Measurements from ENCODE around the gene SYT1.

DNA sequence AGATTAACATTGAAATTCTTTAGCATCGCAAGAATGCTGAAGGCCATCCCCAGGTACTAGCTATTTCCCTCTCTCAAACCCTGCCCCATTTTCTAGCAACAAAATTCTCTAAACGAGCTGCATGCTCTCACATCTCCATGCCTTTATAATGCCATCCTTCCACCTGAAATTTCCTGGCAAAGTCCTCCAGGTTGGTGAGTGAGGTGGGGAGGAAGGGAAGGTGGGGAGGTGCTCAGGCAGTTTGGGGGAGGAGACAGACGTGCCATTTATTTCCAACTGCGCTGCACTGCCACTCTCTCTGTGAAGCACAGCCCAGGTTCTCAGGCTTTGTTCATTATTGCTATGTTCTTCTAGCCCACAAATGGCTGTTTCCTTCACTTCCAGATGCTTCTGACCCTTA is 617.7 kb downstream of the SYT1 start:
- TF ChIP-seq, protein P1, sequence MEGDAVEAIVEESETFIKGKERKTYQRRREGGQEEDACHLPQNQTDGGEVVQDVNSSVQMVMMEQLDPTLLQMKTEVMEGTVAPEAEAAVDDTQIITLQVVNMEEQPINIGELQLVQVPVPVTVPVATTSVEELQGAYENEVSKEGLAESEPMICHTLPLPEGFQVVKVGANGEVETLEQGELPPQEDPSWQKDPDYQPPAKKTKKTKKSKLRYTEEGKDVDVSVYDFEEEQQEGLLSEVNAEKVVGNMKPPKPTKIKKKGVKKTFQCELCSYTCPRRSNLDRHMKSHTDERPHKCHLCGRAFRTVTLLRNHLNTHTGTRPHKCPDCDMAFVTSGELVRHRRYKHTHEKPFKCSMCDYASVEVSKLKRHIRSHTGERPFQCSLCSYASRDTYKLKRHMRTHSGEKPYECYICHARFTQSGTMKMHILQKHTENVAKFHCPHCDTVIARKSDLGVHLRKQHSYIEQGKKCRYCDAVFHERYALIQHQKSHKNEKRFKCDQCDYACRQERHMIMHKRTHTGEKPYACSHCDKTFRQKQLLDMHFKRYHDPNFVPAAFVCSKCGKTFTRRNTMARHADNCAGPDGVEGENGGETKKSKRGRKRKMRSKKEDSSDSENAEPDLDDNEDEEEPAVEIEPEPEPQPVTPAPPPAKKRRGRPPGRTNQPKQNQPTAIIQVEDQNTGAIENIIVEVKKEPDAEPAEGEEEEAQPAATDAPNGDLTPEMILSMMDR (IDR thresholded peaks at IDR 0.05) = no peak
- TF ChIP-seq EZH2 (IDR thresholded peaks at IDR 0.05; ENCODE audit: borderline replicate concordance, insufficient read depth, low read depth, low read length, poor library complexity, severe bottlenecking) = no peak

Measured in B cell (primary cell).